Adrenal gland (tissue), 5 donors: Measurements from ENCODE around the gene ZBP1.

Experiments used
- CTCF ChIP-seq, 6 experiments: fragments of 450-650 bp in 4 of 6; fragments of 200-600 bp in 2 of 6; sonication (generic) in 1 of 6; IDR thresholded peaks; 1 replicate in 5 of 6; 2 replicates in 1 of 6; pipeline versions ENCODE4 v1.5.1 to v1.8.0; 2016 to 2021; ENCODE audit warnings: antibody characterized with exemption in 6 of 6, mild to moderate bottlenecking in 2 of 6, moderate library complexity in 1 of 6
- POLR2A ChIP-seq, 2 donors: fragments of 450-650 bp; IDR thresholded peaks; one replicate each; pipeline ENCODE4 v1.6.1; 2017; ENCODE audit warnings: antibody characterized with exemption in 2 of 2, mild to moderate bottlenecking in 2 of 2, moderate library complexity in 1 of 2
- donor health status: DM: no; HTN: no; CAD: no.

GRCh38 chr20:57669632-57670031, 49.4 kb upstream of the ZBP1 start:
- TF ChIP-seq CTCF (IDR thresholded peaks at IDR 0.05) (no peak), POLR2A (IDR thresholded peaks at IDR 0.05) (no peak)
